SK-N-SH treated with all-trans-retinoic acid at 6 μM for 48 hours (cell line): Measurements from ENCODE around the gene IKZF1.

Experiments
- ATAC-seq: fragments of 200-7000 bp; cut with Tn5 transposase; 3 replicates; pipeline ENCODE4 v1.9.1; 2020; ENCODE audit warnings: mild to moderate bottlenecking, moderate library complexity
- ARNTL ChIP-seq: fragments of 450-650 bp; formaldehyde crosslinking; IDR thresholded peaks from 2 replicates; pipeline ENCODE4 v1.5.0; 2020; ENCODE audit warnings: low read depth, mild to moderate bottlenecking, moderate library complexity, borderline replicate concordance
- BACH2 ChIP-seq: fragments of 250-450 bp; sonication (Bioruptor Pico); IDR thresholded peaks from 2 replicates; pipeline ENCODE4 v1.9.0; 2021; ENCODE audit warnings: mild to moderate bottlenecking, borderline replicate concordance
- CREB5 ChIP-seq: fragments of 250-450 bp; sonication (Bioruptor Pico); IDR thresholded peaks from 2 replicates; pipeline ENCODE4 v1.5.1; 2020; ENCODE audit warnings: low read depth, mild to moderate bottlenecking, moderate library complexity
- CSDC2 ChIP-seq: fragments of 250-450 bp; sonication (Bioruptor Pico); IDR thresholded peaks from 2 replicates; pipeline ENCODE4 v1.5.0; 2020; ENCODE audit warnings: mild to moderate bottlenecking, moderate library complexity
- CSRNP3 ChIP-seq: fragments of 250-450 bp; sonication (Bioruptor Pico); IDR thresholded peaks from 2 replicates; pipeline ENCODE4 v1.5.1; 2021; ENCODE audit warnings: mild to moderate bottlenecking, moderate library complexity
- ESRRG ChIP-seq: fragments of 250-450 bp; sonication (Bioruptor Pico); IDR thresholded peaks from 2 replicates; pipeline ENCODE4 v1.6.1; 2021; ENCODE audit warnings: mild to moderate bottlenecking
- GLIS3 ChIP-seq: fragments of 250-450 bp; sonication (Bioruptor Pico); IDR thresholded peaks from 2 replicates; pipeline ENCODE4 v1.5.0; 2020; ENCODE audit warnings: mild to moderate bottlenecking, moderate library complexity
- ISL1 ChIP-seq: fragments of 250-450 bp; sonication (Bioruptor Pico); IDR thresholded peaks from 2 replicates; pipeline ENCODE4 v2.1.2; 2022; ENCODE audit warnings: mild to moderate bottlenecking, moderate library complexity
- OSR1 ChIP-seq: fragments of 250-450 bp; sonication (Bioruptor Pico); IDR thresholded peaks from 2 replicates; pipeline ENCODE4 v1.8.0; 2022; ENCODE audit warnings: moderate library complexity, mild to moderate bottlenecking, inconsistent platforms
- POU6F1 ChIP-seq: fragments of 250-450 bp; sonication (Bioruptor Pico); IDR thresholded peaks from 2 replicates; pipeline ENCODE4 v1.8.0; 2021; ENCODE audit warnings: low read depth, mild to moderate bottlenecking, moderate library complexity, borderline replicate concordance
- PPARA ChIP-seq: fragments of 250-450 bp; sonication (Bioruptor Pico); IDR thresholded peaks from 2 replicates; pipeline ENCODE4 v1.5.0; 2020; ENCODE audit warnings: mild to moderate bottlenecking, borderline replicate concordance
- RARB ChIP-seq: fragments of 250-450 bp; sonication (Bioruptor Pico); IDR thresholded peaks from 2 replicates; pipeline ENCODE4 v1.8.0; 2021; ENCODE audit warnings: mild to moderate bottlenecking, moderate library complexity
- SNAI2 ChIP-seq: fragments of 250-450 bp; sonication (Bioruptor Pico); IDR thresholded peaks from 2 replicates; pipeline ENCODE4 v1.5.0; 2020; ENCODE audit warnings: mild to moderate bottlenecking, moderate library complexity
- TCF4 ChIP-seq: fragments of 250-450 bp; sonication (Bioruptor Pico); IDR thresholded peaks from 2 replicates; pipeline ENCODE4 v1.8.0; 2021; ENCODE audit warnings: mild to moderate bottlenecking, moderate library complexity, borderline replicate concordance
- TOX ChIP-seq: fragments of 250-450 bp; sonication (Bioruptor Pico); IDR thresholded peaks from 2 replicates; pipeline ENCODE4 v1.8.0; 2021; ENCODE audit warnings: mild to moderate bottlenecking, moderate library complexity, borderline replicate concordance
- TSHZ2 ChIP-seq: fragments of 250-450 bp; sonication (Bioruptor Pico); IDR thresholded peaks from 2 replicates; pipeline ENCODE4 v1.5.0; 2020; ENCODE audit warnings: mild to moderate bottlenecking, moderate library complexity
- ZC3H10 ChIP-seq: fragments of 250-450 bp; sonication (Bioruptor Pico); IDR thresholded peaks from 2 replicates; pipeline ENCODE4 v1.5.1; 2021; ENCODE audit warnings: mild to moderate bottlenecking, moderate library complexity
- ZFP3 ChIP-seq: fragments of 250-450 bp; sonication (Bioruptor Pico); IDR thresholded peaks from 2 replicates; pipeline ENCODE4 v1.5.0; 2020; ENCODE audit warnings: mild to moderate bottlenecking, moderate library complexity
- ZFP30 ChIP-seq: fragments of 450-650 bp; formaldehyde crosslinking; IDR thresholded peaks from 2 replicates; pipeline ENCODE4 v1.5.0; 2022; ENCODE audit warnings: mild to moderate bottlenecking, moderate library complexity
- ZNF565 ChIP-seq: fragments of 450-650 bp; formaldehyde crosslinking; conservative IDR thresholded peaks from 2 replicates; pipeline ENCODE4 v1.5.0; 2020; ENCODE audit warnings: low read depth, mild to moderate bottlenecking, moderate library complexity
- ZNF70 ChIP-seq: fragments of 450-650 bp; formaldehyde crosslinking; IDR thresholded peaks from 2 replicates; pipeline ENCODE4 v1.5.0; 2020; ENCODE audit warnings: mild to moderate bottlenecking, moderate library complexity
- ZNF8 ChIP-seq: fragments of 450-650 bp; formaldehyde crosslinking; IDR thresholded peaks from 2 replicates; pipeline ENCODE4 v1.5.0; 2020; ENCODE audit warnings: mild to moderate bottlenecking, moderate library complexity

IKZF1 gene

GRCh38 chr7:50379082-50379481, 74.6 kb downstream of the IKZF1 start:
- no peak for TF ChIP-seq ZFP3
- TF ChIP-seq POU6F1 (CRISPR knock-in tag): no peak
- no peak for TF ChIP-seq TSHZ2 (CRISPR knock-in tag)
- TF ChIP-seq BACH2: no peak
- TF ChIP-seq PPARA: no peak
- TF ChIP-seq RARB (CRISPR knock-in tag): no peak
- no peak for TF ChIP-seq GLIS3 (CRISPR knock-in tag)
- no peak for TF ChIP-seq TOX (CRISPR knock-in tag)
- TF ChIP-seq CREB5: no peak
- no peak for TF ChIP-seq ZC3H10 (CRISPR knock-in tag)
- TF ChIP-seq OSR1 (CRISPR knock-in tag): no peak
- no peak for TF ChIP-seq ESRRG (CRISPR knock-in tag)
- no peak for TF ChIP-seq CSRNP3 (CRISPR knock-in tag)
- TF ChIP-seq ISL1: no peak
- TF ChIP-seq ZNF70: no peak
- no peak for ATAC-seq

GRCh38 chr7:50379539-50379938, 75.0 kb downstream of the IKZF1 start:
- no peak for ATAC-seq
- TF ChIP-seq RARB (CRISPR knock-in tag): no peak
- TF ChIP-seq TSHZ2 (CRISPR knock-in tag): no peak
- no peak for TF ChIP-seq ZNF8
- TF ChIP-seq SNAI2: no peak
- TF ChIP-seq OSR1 (CRISPR knock-in tag): no peak
- no peak for TF ChIP-seq ESRRG (CRISPR knock-in tag)
- no peak for TF ChIP-seq ZFP3
- TF ChIP-seq CSRNP3 (CRISPR knock-in tag): no peak
- TF ChIP-seq ZNF565 (CRISPR knock-in tag): no peak
- TF ChIP-seq PPARA: no peak
- no peak for TF ChIP-seq ARNTL

GRCh38 chr7:50382455-50382854, 77.9 kb downstream of the IKZF1 start:
- ATAC-seq: no peak
- TF ChIP-seq CSDC2: no peak
- TF ChIP-seq POU6F1 (CRISPR knock-in tag): no peak
- no peak for TF ChIP-seq OSR1 (CRISPR knock-in tag)
- no peak for TF ChIP-seq CREB5
- TF ChIP-seq TCF4 (CRISPR knock-in tag): no peak
- TF ChIP-seq PPARA: no peak
- no peak for TF ChIP-seq ISL1
- TF ChIP-seq ZFP30 (CRISPR knock-in tag): no peak
- no peak for TF ChIP-seq ESRRG (CRISPR knock-in tag)
- TF ChIP-seq TOX (CRISPR knock-in tag): no peak
- TF ChIP-seq ZNF565 (CRISPR knock-in tag): no peak
- no peak for TF ChIP-seq ZNF8
- no peak for TF ChIP-seq GLIS3 (CRISPR knock-in tag)
- TF ChIP-seq ZFP3: no peak
- no peak for TF ChIP-seq ARNTL
- no peak for TF ChIP-seq ZNF70
